Muscle layer of colon (tissue), 2 donors: Measurements from ENCODE around the gene OR2T6.
"Not testable (repeated sequence)": the region's sequence is repeated elsewhere in the genome, so short reads cannot be mapped to it uniquely, and the experiment has no call there.

ENCODE experiments used
- H3K27ac ChIP-seq: one replicate; pipeline ENCODE4 v1.7.0; 2013; ENCODE audit warnings: low read depth, mild to moderate bottlenecking, low read length, moderate library complexity
- H3K27me3 ChIP-seq, 2 donors: one replicate each; pipeline ENCODE4 v1.7.0; 2013; ENCODE audit warnings: low read length in 2 of 2, mild to moderate bottlenecking in 2 of 2; ENCODE audit not compliant: insufficient read depth in 2 of 2, control insufficient read depth in 1 of 2
- H3K36me3 ChIP-seq: one replicate; pipeline ENCODE4 v1.7.0; 2013; ENCODE audit warnings: mild to moderate bottlenecking, low read length; ENCODE audit not compliant: insufficient read depth
- H3K4me1 ChIP-seq: one replicate; pipeline ENCODE4 v1.7.0; 2013; ENCODE audit warnings: mild to moderate bottlenecking, low read length; ENCODE audit not compliant: insufficient read depth
- H3K4me3 ChIP-seq, 2 donors: one replicate each; pipeline ENCODE4 v1.7.0; 2013; ENCODE audit warnings: low read length in 2 of 2, low read depth in 1 of 2, mild to moderate bottlenecking in 1 of 2, moderate library complexity in 1 of 2
- H3K9ac ChIP-seq: one replicate; pipeline ENCODE4 v1.7.0; 2013; ENCODE audit warnings: low read length
- H3K9me3 ChIP-seq: one replicate; pipeline ENCODE4 v1.7.0; 2013; ENCODE audit warnings: mild to moderate bottlenecking, low read length
- donor health status: abdominal sarcoma.
- donor health status: Adenocarcinoma of cecum.

OR2T6 gene

DNA sequence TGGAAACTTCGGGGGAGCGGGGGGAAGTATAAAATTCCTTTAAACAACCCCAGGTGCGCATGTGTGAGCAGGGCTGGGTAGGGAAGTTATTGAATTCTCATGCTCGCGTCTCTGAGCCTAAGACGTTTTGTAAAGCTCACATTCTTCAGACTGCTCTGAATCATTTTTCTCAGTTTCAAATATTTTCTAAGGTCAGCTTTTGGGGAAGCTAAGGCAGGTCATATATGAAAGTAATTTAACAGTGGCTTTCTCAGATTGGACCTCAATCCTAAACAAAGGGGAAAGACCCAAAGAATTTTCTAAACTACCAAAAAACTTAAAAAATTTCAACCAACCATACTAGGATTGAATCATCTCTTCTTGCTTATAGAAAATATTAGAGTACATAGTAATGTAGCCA, 59.4 kb downstream of the OR2T6 start:
- H3K4me3 ChIP-seq, H3K36me3 ChIP-seq, H3K9me3 ChIP-seq, H3K4me1 ChIP-seq, H3K9ac ChIP-seq, H3K27me3 ChIP-seq, H3K27ac ChIP-seq: not testable (repeated sequence)

DNA sequence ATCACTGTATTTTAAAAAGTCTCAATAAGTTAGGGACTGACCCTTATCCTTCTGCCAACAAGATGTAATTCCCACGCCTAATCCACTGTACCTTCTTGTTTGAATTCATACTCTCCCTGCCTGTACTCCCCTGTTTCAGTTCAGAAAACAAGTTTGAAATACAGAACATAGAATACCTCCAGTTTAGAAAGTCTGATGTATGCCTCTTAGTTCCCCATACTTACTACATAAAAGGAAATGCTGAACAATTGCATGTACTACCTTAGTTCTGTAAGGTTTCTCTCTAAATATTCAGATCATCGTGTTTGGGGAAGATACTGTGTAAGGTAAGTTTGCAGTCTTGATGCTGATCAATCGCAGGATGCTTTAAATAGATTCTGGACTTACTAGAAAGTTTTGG, 60.8 kb downstream of the OR2T6 start:
- H3K36me3 ChIP-seq, H3K4me1 ChIP-seq, H3K4me3 ChIP-seq, H3K9ac ChIP-seq, H3K27ac ChIP-seq, H3K9me3 ChIP-seq, H3K27me3 ChIP-seq: not testable (repeated sequence)

DNA sequence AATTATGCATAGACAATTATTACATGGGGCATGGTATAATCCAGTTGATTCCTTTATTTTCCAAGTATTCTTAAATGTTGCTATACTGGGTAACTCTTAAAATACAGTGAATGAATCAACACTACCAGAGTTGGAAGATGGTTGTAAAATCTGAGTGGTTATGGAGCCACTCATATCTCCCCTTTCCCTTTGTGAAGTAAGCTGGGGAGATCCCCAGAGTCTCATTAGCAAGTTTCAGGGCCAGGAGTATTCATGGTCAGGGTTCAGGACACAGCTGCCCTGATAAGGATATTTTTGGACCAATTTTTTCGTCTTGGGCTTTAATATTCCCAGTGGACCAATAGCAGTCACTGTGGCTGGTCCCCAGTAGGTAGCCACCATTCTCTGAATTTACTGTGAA, 63.1 kb downstream of the OR2T6 start:
- H3K27me3 ChIP-seq = not testable (repeated sequence)

DNA sequence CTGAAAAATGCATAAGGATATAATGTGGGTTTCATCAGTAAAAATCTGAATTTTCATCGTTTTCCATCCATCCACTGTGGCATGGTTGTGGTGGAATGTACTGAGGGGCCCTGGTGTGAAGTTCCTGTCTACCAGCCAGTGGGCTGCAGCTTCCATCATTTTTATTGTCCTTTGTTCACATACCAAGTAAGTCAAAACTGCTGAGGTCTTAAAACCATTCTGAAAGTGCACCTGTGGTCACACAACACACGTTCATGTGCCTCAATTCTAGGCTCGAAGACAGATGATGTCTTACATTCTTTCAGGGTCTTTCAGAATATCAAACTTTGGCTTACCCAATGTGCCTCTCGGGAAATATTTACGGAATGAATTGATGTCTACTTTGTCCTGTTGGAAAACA, 63.7 kb downstream of the OR2T6 start:
- H3K4me1 ChIP-seq, H3K4me3 ChIP-seq, H3K27ac ChIP-seq, H3K9ac ChIP-seq, H3K27me3 ChIP-seq, H3K9me3 ChIP-seq, H3K36me3 ChIP-seq: not testable (repeated sequence)

More for the DNA sequence above, 63.1 kb downstream of the OR2T6 start:
- not testable (repeated sequence) for H3K9ac ChIP-seq, H3K4me1 ChIP-seq, H3K4me3 ChIP-seq, H3K9me3 ChIP-seq, H3K36me3 ChIP-seq, H3K27ac ChIP-seq
